Hindlimb muscle (tissue), 1 donor: ENCODE measurements around the gene SCNN1A. TPM values are rescaled to one million over a fixed set of nuclear protein-coding genes. Genes with fewer than 3 reads are reported as not detected.
A peak's percentile ranks its signal among the peaks of the same experiment; 100 is the strongest.

ENCODE experiments used
- DNase-seq: peaks from one replicate; pipeline ENCODE4 v3.0.0-alpha.2; 2013
- polyA plus RNA-seq: library from polyadenylated mRNA; unstranded; fragments of 120-200 nt; gene quantifications from one replicate; pipeline ENCODE4 v1.2.1, GENCODE V29; 2013; ENCODE audit not compliant: insufficient read length

SCNN1A gene
- 0.49 TPM for polyA plus RNA-seq

DNA sequence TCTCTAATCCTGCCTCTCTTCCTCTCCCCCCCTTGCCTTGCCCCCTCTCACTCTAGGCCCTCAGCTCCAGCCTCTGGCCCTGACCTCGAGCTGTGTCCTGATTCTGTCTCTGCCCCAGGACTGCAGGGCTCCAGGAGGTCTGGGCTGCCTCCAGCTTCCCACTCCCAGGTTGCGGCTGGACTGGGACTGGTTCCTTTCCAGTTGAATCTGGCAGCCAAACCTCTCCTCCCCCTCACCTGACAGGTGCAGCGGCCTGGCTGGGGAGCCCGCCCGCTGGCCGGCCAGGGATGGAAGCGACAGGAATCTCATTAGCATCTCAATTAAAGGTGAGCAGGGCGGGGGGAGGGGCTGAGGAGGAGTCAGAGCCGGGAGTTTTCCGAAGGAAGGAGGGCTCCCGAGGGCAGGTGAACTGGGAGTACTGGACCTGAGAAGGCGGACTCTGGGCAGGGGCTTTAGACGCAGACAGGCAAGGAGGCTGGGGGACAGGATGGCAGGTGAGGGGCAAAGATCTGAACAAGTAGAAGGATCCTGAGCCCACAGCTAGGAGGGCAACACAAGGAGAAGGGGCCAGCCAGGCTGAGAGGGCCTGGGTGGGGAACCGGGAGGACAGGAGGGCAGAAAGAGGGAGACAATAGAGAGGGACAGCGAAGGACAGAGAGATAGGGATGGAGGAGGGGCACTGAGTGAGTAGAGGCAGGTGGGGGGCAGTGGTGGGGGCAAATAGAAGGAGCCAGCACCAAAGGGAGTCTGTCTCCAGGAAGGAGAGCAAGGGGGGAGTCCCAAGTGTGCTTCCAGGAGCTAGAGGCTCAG is at the start of gene SCNN1A:
TSS of gene SCNN1A (minus strand) at position 295 of the 810 bp plus-strand sequence. CDS start 780 bp downstream, outside the sequence.
- no peak for DNase-seq

DNA sequence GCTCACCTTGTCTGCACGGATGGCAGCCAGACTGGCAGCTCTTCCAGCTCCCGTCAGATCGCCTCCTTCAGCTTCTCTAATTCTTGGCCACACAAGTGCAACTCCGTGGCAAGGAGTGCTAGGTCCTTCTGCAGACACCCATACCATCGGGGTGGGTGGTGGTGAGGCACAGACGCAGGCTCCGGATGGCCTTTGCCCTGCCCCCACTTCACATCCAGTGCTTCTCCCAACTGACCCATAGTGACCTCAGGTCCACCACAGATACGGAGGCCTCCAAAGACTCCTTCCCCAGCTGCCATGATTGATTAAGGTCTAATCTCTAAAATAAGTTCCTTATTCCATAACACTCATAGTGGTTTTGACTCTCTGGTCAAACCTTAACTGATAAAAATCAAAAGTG is 49.5 kb upstream of the SCNN1A start:
- no peak for DNase-seq

DNA sequence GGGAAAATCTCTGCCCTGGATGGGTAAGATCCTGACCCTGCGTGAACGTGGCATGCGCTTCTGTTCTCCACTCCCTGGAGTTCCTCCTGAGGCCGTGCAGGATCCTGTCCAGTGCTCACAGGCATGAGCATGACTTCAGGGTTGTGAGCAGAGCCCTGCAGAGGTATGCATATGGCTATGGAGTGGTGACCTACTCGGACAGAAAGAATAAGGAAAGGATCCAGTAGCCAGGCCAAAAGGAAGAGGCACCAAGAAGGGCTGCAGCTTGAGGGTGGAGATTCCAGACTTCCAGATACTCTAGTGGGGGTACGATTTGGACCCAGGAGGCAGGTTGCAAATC is 48.6 kb upstream of the SCNN1A start:
- DNase-seq = no peak

DNA sequence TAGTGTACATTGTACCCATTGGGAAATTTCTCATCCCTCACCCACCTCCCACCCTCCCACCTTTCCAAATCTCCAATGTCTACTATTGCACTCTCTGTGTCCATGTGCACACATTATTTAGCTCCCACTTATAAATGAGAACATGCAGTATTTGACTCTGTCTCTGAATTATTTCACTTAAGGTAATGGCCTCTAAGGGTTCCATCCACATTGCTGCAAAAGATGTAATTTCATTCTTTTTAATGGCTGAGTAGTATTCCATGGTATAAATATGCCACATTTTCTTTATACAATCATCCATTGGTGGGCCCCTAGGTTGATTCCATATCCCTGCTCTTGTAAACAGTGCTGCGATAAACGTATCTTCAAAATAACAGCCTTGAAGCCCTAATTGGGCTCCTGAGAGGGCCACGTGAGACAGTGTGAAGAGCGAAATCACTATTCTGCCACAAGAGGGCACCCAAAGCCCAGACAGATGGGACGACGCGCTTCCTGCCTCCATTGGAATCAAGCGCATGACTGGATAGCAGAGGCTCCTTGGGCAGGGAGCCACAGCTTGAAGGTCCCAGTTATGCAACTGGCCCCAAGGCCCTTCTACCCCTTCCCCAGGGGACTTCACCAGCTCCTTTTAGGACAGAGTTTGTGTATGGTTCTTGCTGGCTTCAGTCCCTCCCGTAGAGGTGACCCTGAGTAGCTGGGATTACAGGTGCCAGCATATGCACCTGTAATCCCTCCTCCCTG is 48.1 kb upstream of the SCNN1A start:
- peak; percentile 86 for DNase-seq

DNA sequence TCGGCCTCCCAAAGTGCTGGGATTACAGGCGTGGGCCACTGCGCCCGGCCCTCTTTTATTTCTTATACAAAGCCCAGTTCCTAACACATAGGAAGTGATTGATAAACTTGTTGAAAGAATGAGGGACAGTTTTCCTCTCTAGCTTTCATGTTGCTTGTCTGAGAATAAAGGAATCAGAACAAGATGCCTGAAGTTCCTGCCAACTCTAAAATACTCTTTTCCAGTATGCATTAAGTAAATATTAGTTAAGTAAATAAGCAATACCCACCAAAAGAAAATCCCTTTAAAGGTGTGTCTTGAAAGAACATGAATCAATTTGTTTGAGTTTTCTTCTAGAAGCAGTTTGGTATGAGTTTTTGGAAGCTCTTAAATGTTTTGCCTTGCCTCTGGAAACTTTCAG is 45.0 kb upstream of the SCNN1A start:
- no peak for DNase-seq

GRCh38 chr12:6418796-6419195 is 43.4 kb upstream of the SCNN1A start:
- no peak for DNase-seq

GRCh38 chr12:6416596-6416995 is 41.2 kb upstream of the SCNN1A start:
- no peak for DNase-seq

- DNase-seq = no peak
These were observed 32.0 kb upstream of the SCNN1A start for GRCh38 chr12:6407236-6407954.

DNA sequence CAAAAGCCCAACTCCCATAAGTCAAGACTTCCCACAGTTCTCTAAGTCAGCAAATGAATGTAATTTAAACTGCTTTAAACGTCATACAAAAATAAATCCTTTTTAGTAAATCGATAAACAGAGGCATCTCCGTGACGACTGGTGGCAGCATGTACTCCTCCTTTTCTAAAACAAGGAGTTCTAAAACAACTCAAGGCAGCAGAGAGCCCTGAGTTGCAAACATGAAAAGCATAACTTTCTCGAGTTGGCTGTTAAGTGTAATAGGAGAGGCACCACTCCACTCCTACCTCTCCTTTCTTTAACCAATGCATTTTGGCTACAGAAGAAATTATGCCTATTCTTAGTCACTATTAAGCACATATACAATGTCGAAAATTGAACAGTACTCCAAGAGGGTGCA is 30.6 kb upstream of the SCNN1A start:
- no peak for DNase-seq

DNA sequence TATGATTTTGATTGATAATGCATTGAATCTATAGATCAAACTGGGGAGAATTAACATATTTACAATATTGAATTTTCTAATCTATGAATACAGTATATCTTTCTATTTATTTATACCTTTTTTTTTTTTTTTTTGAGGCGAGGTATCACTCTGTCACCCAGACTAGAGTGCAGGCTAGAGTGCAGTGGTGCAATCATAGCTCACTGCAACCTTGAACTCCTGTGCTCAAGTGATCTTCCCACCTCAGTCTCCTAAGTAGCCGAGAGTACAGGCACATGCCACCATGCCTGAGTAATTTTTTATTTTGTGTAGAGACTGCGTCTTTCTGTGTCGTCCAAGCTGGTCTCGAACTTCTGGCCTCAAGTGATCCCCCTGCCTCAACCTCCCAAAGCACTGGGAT is 29.0 kb upstream of the SCNN1A start:
- DNase-seq = no peak

- DNase-seq = no peak
These were observed 24.7 kb upstream of the SCNN1A start for GRCh38 chr12:6399884-6400644.

GRCh38 chr12:6396031-6396430 is 20.7 kb upstream of the SCNN1A start:
- no peak for DNase-seq

DNA sequence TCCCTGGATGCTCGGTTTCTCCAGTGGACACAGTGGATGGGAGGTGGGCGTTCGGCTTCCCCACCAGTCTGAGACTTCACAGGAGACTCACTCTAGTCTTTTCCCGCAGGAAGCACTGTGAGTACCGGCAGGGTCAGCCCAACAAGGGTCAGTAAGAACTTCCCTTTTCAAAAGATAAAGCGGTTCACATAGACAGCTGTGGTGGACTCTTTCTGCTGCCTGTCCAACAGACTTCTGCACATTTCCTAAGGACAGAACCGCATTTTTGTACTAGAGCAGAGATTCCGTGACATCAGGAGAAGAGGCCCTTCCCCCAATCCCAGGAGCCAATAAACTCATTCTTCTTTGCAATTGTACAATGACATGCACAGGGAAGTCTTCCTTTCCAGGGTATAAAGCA is 19.0 kb upstream of the SCNN1A start:
- DNase-seq = no peak

DNA sequence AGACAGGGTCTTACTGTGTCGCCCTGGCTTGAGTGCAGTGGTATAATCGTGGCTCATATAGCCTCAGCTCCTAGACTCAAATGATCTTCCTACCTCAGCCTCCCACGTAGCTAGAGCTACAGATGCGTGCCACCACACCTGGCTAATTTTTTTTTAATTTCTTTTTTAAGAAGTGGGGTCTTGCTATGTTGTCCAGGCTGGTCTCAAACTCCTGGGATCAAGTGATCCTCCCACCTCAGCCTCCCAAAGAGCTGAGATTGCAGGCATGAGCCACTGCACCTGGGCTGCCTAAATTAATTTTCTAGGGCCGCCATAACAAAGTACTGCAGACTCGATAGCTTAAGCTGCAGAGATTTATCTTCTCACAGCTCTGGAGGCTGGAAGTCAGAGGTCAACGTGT is 17.7 kb upstream of the SCNN1A start:
- DNase-seq = no peak

DNA sequence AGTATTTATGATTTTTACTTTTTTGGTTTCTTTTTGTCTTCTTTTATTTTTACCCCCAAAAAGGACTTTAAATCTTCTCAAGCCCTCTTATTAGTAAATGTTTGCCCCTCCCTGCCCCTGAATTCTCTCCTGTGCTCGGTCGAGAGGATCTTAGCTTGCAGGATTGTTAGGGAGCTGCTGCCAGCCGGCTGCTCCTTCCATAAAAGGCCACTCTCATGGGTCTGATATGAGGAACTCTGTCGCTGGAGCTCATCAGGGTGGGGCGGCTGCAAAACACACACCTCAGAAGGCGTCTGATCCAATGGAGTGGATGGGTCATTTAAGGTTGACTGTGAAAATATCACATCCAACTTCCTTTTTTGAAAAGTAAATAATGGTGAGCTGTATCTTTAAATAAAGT is 17.1 kb upstream of the SCNN1A start:
- DNase-seq = no peak

DNA sequence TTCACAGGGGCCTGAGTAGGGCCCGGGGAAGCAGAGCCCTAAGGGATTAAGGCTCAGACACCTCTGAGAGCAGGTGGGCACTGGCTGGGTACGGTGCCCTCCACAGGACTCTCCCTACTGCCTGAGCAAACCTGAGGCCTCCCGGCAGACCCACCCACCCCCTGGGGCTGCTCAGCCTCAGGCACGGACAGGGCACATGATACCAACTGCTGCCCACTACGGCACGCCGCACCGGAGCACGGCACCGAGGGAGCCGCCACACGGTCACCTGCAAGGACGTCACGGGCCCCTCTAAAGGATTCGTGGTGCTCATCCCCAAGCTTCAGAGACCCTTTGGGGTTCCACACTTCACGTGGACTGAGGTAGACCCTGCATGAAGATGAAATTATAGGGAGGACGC is 15.7 kb upstream of the SCNN1A start:
- DNase-seq = no peak

DNA sequence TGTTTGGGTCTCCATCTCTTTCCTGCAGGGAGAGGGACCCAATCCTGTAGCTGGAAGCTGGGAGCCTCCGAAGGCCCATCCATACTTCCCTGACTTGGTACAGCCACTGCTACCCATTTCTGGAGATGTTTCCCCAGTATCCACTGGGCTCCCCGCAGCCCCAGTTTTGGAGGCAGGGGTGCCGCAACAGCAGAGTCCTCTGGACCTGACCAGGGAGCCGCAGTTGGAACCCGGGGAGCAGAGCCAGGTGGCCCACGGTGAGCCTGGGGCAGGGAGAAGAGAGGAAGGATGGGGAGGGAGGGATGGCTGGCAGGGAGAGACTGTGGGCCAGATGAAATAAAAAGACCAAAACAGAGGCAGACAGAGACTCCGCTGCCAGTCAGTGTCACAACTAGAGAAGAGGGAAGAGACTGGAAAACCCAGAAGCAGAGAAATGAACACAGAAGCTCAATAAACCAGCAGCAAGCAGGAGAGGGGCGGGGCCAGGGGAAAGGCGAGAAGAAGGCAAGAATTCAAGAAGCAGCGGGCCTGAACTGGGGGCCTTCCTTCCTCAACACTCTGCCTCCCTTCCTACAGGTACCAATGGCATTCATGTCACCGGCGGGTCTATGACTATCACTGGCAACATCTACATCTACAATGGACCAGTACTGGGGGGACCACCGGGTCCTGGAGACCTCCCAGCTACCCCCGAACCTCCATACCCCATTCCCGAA is 14.9 kb upstream of the SCNN1A start:
- DNase-seq = no peak

- no peak for DNase-seq
These were observed 12.2 kb upstream of the SCNN1A start for GRCh38 chr12:6387541-6387940.

- DNase-seq = no peak
These were observed 11.1 kb upstream of the SCNN1A start for GRCh38 chr12:6386491-6386890.

DNA sequence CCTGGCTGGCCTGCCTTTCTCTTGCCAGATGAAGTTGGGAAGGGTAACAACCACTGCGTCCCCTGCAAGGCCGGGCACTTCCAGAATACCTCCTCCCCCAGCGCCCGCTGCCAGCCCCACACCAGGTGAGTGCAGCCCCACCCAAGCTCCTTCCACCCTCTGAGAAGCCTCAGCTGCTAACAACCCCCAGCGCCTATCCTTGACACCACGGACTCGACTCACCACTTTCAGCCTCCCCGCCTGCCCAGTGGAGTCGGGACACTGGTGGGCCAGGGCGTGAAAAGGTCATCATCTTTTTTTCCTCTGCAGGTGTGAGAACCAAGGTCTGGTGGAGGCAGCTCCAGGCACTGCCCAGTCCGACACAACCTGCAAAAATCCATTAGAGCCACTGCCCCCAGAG is 10.7 kb upstream of the SCNN1A start:
- no peak for DNase-seq

DNA sequence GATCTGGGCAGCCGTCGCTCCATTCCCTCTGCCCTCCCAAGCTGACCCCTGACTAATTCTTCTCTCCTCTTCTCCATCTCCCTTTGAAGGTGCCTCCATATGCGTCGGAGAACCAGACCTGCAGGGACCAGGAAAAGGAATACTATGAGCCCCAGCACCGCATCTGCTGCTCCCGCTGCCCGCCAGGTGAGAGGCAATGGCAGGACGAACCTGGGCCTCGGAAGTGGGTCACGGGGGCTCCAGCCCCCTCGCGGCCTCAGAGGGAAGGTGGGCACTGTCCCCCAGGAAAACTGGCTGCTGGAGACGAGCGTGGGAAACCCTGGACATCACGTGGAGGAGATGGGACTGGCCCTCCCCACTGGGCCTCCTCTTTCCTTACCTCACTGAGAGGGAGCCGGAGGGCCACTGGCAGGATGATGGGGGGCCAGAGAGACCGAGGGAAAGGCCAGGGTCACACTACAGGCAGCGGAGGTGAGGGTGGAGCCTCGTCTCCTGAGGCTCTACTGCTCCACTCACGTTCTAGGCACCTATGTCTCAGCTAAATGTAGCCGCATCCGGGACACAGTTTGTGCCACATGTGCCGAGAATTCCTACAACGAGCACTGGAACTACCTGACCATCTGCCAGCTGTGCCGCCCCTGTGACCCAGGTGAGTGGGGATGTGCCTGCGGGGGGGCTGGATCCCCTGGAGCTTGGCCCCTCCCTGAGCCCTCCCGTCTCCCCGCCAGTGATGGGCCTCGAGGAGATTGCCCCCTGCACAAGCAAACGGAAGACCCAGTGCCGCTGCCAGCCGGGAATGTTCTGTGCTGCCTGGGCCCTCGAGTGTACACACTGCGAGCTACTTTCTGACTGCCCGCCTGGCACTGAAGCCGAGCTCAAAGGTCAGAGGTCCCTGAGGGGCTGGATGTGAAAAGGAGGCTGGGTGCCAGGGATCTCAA is 9.4 kb upstream of the SCNN1A start:
- DNase-seq = no peak
